AG10803 (cell line): ENCODE measurements around the gene APLP2.

Source experiments
- DNase-seq: peaks from one replicate; pipeline ENCODE4 v3.0.0; 2010; ENCODE audit warnings: low read depth
- H3K4me3 ChIP-seq: 2 replicates; pipeline ENCODE4 v1.5.1; 2011; ENCODE audit warnings: mild to moderate bottlenecking, low read length, control low read depth
- CTCF ChIP-seq: conservative IDR thresholded peaks from 2 replicates; pipeline ENCODE4 v1.5.1; 2011; ENCODE audit warnings: mild to moderate bottlenecking, low read length, control low read depth, inconsistent platforms

The APLP2 gene

GRCh38 chr11:130076778-130077481 lies 7.2 kb downstream of the APLP2 start:
- TF ChIP-seq CTCF: no peak
- H3K4me3 ChIP-seq: no peak overlapping the region
- DNase-seq: no peak

- no peak overlapping the region for H3K4me3 ChIP-seq
- no peak for DNase-seq
Observed at GRCh38 chr11:130077671-130078070, 8.0 kb downstream of the APLP2 start.

GRCh38 chr11:130078080-130078479 lies 8.4 kb downstream of the APLP2 start:
- DNase-seq: no peak
- TF ChIP-seq CTCF: no peak
- H3K4me3 ChIP-seq: no peak overlapping the region

More at GRCh38 chr11:130077671-130078070, 8.0 kb downstream of the APLP2 start:
- no peak for TF ChIP-seq CTCF

- DNase-seq: no peak
- no peak for TF ChIP-seq CTCF
- no peak overlapping the region for H3K4me3 ChIP-seq
Observed at GRCh38 chr11:130085671-130086290, 16.1 kb downstream of the APLP2 start.

GRCh38 chr11:130086669-130087068 lies 17.0 kb downstream of the APLP2 start:
- no peak overlapping the region for H3K4me3 ChIP-seq
- TF ChIP-seq CTCF: no peak
- no peak for DNase-seq

GRCh38 chr11:130087294-130087926 lies 17.7 kb downstream of the APLP2 start:
- no peak for TF ChIP-seq CTCF
- DNase-seq: no peak
- no peak overlapping the region for H3K4me3 ChIP-seq

GRCh38 chr11:130088217-130088616 lies 18.5 kb downstream of the APLP2 start:
- no peak for DNase-seq
- TF ChIP-seq CTCF: no peak
- no peak overlapping the region for H3K4me3 ChIP-seq
